HepG2 (cell line): ENCODE data around the gene DYSF.

Experiments used
- GABPA ChIP-seq, 2 experiments: IDR thresholded peaks; 2 replicates each; pipeline ENCODE4 v1.6.1; 2011 to 2016; ENCODE audit warnings: low read depth in 2 of 2, low read length in 1 of 2, missing biosample characterization in 1 of 2, missing genetic modification characterization in 1 of 2
- MYNN ChIP-seq: sonication (generic); formaldehyde crosslinking; IDR thresholded peaks from 2 replicates; pipeline ENCODE4 v1.4.0; 2020; ENCODE audit warnings: mild to moderate bottlenecking, low read depth, missing genetic modification reagents
- RELA ChIP-seq: sonication (generic); formaldehyde crosslinking; IDR thresholded peaks from 2 replicates; pipeline ENCODE4 v1.4.0; 2020; ENCODE audit warnings: missing genetic modification reagents
- TEAD2 ChIP-seq: sonication (generic); formaldehyde crosslinking; IDR thresholded peaks from 2 replicates; pipeline ENCODE4 v1.9.0; 2021; ENCODE audit warnings: missing genetic modification reagents
- TF ChIP-seq, protein P1 (sequence below): sonication (generic); formaldehyde crosslinking; IDR thresholded peaks from 2 replicates; pipeline ENCODE4 v1.5.0; 2020; ENCODE audit warnings: mild to moderate bottlenecking, missing genetic modification reagents, moderate library complexity

DNA sequence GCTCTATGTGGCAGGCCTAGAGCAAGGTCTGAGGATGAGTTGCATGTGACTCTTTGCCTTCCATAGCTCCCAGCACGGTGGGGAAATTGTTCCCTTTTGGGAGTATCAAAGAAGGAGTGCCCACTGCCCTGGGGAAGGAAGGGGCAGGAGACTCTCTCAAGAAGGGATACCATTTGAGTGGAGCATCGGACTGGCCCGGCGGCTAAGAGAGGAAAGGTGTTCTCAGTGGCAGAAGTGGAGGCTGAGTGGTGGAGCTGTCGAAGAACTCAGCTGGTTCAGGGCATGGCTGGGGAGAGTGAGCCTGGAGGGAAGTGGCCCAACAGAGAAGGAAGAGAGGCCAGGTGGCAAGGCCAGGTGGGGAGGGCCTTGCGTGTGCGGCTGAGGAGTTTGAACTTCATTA, 235.2 kb downstream of the DYSF start:
- no peak for TF ChIP-seq MYNN (CRISPR knock-in tag)
- no peak for TF ChIP-seq TEAD2 (CRISPR knock-in tag)
- no peak for TF ChIP-seq GABPA (IDR thresholded peaks at IDR 0.05; ENCODE audit: low read depth, low read length)
- TF ChIP-seq GABPA (CRISPR knock-in tag; IDR thresholded peaks at IDR 0.05; ENCODE audit: low read depth): no peak
- TF ChIP-seq RELA (CRISPR knock-in tag): no peak
- TF ChIP-seq, protein P1, sequence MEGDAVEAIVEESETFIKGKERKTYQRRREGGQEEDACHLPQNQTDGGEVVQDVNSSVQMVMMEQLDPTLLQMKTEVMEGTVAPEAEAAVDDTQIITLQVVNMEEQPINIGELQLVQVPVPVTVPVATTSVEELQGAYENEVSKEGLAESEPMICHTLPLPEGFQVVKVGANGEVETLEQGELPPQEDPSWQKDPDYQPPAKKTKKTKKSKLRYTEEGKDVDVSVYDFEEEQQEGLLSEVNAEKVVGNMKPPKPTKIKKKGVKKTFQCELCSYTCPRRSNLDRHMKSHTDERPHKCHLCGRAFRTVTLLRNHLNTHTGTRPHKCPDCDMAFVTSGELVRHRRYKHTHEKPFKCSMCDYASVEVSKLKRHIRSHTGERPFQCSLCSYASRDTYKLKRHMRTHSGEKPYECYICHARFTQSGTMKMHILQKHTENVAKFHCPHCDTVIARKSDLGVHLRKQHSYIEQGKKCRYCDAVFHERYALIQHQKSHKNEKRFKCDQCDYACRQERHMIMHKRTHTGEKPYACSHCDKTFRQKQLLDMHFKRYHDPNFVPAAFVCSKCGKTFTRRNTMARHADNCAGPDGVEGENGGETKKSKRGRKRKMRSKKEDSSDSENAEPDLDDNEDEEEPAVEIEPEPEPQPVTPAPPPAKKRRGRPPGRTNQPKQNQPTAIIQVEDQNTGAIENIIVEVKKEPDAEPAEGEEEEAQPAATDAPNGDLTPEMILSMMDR (CRISPR knock-in tag): no peak
